Activated B cell treated with CpG ODN at 0.5 μM for 24 hours (primary cell): Measurements from ENCODE around the gene CROCC2. TPM values are rescaled to one million over a fixed set of nuclear protein-coding genes. Genes with fewer than 3 reads are reported as not detected.

Source experiments
- ATAC-seq: fragments of 200-7000 bp; cut with Tn5 transposase; one replicate; pipeline ENCODE4 v1.10.0; 2021; ENCODE audit warnings: low read depth, mild to moderate bottlenecking, moderate library complexity
- CTCF ChIA-PET: fragments of 350-600 bp; sonication (Branson Sonifier 250); formaldehyde crosslinking; loops from one replicate; lab custom pipeline; 2021; ENCODE audit warnings: antibody characterized with exemption; lab: Charles Lee
- POLR2A ChIA-PET: fragments of 350-600 bp; sonication (Branson Sonifier 250); formaldehyde crosslinking; loops from one replicate; lab custom pipeline; 2021; ENCODE audit warnings: antibody characterized with exemption; lab: Charles Lee
- DNase-seq: peaks from one replicate; pipeline ENCODE4 v3.0.0; 2022
- H3K27ac Mint-ChIP-seq: one replicate; pipeline ENCODE4 v1.8.0; 2020; ENCODE audit warnings: mixed read lengths
- H3K27me3 Mint-ChIP-seq: one replicate; pipeline ENCODE4 v1.8.0; 2021; ENCODE audit warnings: mixed read lengths
- H3K36me3 Mint-ChIP-seq: one replicate; pipeline ENCODE4 v1.8.0; 2021; ENCODE audit warnings: low read depth, mixed read lengths
- H3K4me1 Mint-ChIP-seq: one replicate; pipeline ENCODE4 v1.8.0; 2021; ENCODE audit warnings: mixed read lengths
- H3K4me3 Mint-ChIP-seq: one replicate; pipeline ENCODE4 v1.8.0; 2020; ENCODE audit warnings: mild to moderate bottlenecking, mixed read lengths
- H3K9me3 Mint-ChIP-seq: one replicate; pipeline ENCODE4 v1.8.0; 2020; ENCODE audit warnings: mixed read lengths
- CTCF ChIP-seq: fragments of 200-600 bp; IDR thresholded peaks from one replicate; pipeline ENCODE4 v1.8.0; 2022; ENCODE audit warnings: antibody characterized with exemption, mild to moderate bottlenecking
- intact Hi-C: fragments of 100-400 bp; cut with micrococcal nuclease; formaldehyde crosslinking; loops from one replicate; pipeline ENCODE4 v1.15.1; 2024
- total RNA-seq: library from RNA; stranded (reverse); gene quantifications from 2 replicates; pipeline ENCODE4 v1.2.3, GENCODE V29; 2022

Gene CROCC2
- total RNA-seq, 1 donor from 2014 or later, result not detected

GRCh38 chr2:240965296-240965904 is 59.3 kb downstream of the CROCC2 start:
- no peaks in the 10 kb centered on the region for H3K36me3 Mint-ChIP-seq
- no peak overlapping the region for H3K4me3 Mint-ChIP-seq
- ChIA-PET POLR2A (no interaction called here), CTCF (no interaction called here)
- H3K4me1 Mint-ChIP-seq, result no peaks in the 10 kb centered on the region
- DNase-seq (no peak), ATAC-seq (no peak)
- no peak for TF ChIP-seq CTCF
- H3K27ac Mint-ChIP-seq, result no peak overlapping the region
- peaks cover 4% of the 10 kb centered on the region for H3K9me3 Mint-ChIP-seq
- H3K27me3 Mint-ChIP-seq, result no peaks in the 10 kb centered on the region
- intact Hi-C loops, result no loop called here

GRCh38 chr2:240965905-240966456 is 59.8 kb downstream of the CROCC2 start:
- peaks cover 5% of the 10 kb centered on the region for H3K9me3 Mint-ChIP-seq
- intact Hi-C loops, result no loop called here
- no peaks in the 10 kb centered on the region for H3K27me3 Mint-ChIP-seq
- H3K27ac Mint-ChIP-seq, result no peak overlapping the region
- no peak for DNase-seq
- H3K4me3 Mint-ChIP-seq, result no peak overlapping the region
- no peaks in the 10 kb centered on the region for H3K36me3 Mint-ChIP-seq
- ChIA-PET CTCF (no interaction called here), POLR2A (no interaction called here)
- no peak for TF ChIP-seq CTCF
- no peaks in the 10 kb centered on the region for H3K4me1 Mint-ChIP-seq
- no peak for ATAC-seq

GRCh38 chr2:240966457-240966905 is 60.3 kb downstream of the CROCC2 start:
- no peak for ATAC-seq
- CTCF ChIA-PET, result no interaction called here
- H3K4me3 Mint-ChIP-seq, result no peak overlapping the region
- POLR2A ChIA-PET, result no interaction called here
- DNase-seq, result no peak
- no peak overlapping the region for H3K27ac Mint-ChIP-seq
- intact Hi-C loops, result no loop called here
- peaks cover 5% of the 10 kb centered on the region for H3K9me3 Mint-ChIP-seq
- no peaks in the 10 kb centered on the region for H3K36me3 Mint-ChIP-seq
- H3K4me1 Mint-ChIP-seq, result no peaks in the 10 kb centered on the region
- TF ChIP-seq CTCF, result no peak
- H3K27me3 Mint-ChIP-seq, result no peaks in the 10 kb centered on the region

GRCh38 chr2:240966906-240967680 is 61.0 kb downstream of the CROCC2 start:
- no peak for ATAC-seq
- H3K4me3 Mint-ChIP-seq, result no peak overlapping the region
- CTCF ChIA-PET, result no interaction called here
- no peak overlapping the region for H3K27ac Mint-ChIP-seq
- H3K4me1 Mint-ChIP-seq, result no peaks in the 10 kb centered on the region
- peaks cover 5% of the 10 kb centered on the region for H3K27me3 Mint-ChIP-seq
- POLR2A ChIA-PET, result no interaction called here
- no peak for DNase-seq
- H3K9me3 Mint-ChIP-seq, result peaks cover 5% of the 10 kb centered on the region
- intact Hi-C loops, result no loop called here
- no peaks in the 10 kb centered on the region for H3K36me3 Mint-ChIP-seq
- TF ChIP-seq CTCF, result no peak
